Measurements from ENCODE around the gene SERPINI1.

SERPINI1 gene

GRCh38 chr3:167864552-167864874 lies 129.0 kb downstream of the SERPINI1 start:
- DNase-seq, result no peak
- in situ Hi-C loops (cut with HindIII; ENCODE audit: low pct_ligation_motif_present, low pct_unique_long_range_greater_than_20kb, low sequenced_read_pairs), result no loop called here

- DNase-seq, result no peak
- in situ Hi-C loops (cut with HindIII; ENCODE audit: low pct_ligation_motif_present, low pct_unique_long_range_greater_than_20kb, low sequenced_read_pairs), result no loop called here
These were observed 130.8 kb downstream of the SERPINI1 start for GRCh38 chr3:167866331-167866730.

- DNase-seq, result no peak
- in situ Hi-C loops (cut with HindIII; ENCODE audit: low pct_ligation_motif_present, low pct_unique_long_range_greater_than_20kb, low sequenced_read_pairs), result no loop called here
These were observed 132.5 kb downstream of the SERPINI1 start for GRCh38 chr3:167867981-167868380.

GRCh38 chr3:167870181-167870580 lies 134.7 kb downstream of the SERPINI1 start:
- in situ Hi-C loops (cut with HindIII; ENCODE audit: low pct_ligation_motif_present, low pct_unique_long_range_greater_than_20kb, low sequenced_read_pairs), result no loop called here
- DNase-seq, result no peak

GRCh38 chr3:167870759-167871158 lies 135.2 kb downstream of the SERPINI1 start:
- in situ Hi-C loops (cut with HindIII; ENCODE audit: low pct_ligation_motif_present, low pct_unique_long_range_greater_than_20kb, low sequenced_read_pairs), result no loop called here
- no peak for DNase-seq

- DNase-seq, result no peak
- in situ Hi-C loops (cut with HindIII; ENCODE audit: low pct_ligation_motif_present, low pct_unique_long_range_greater_than_20kb, low sequenced_read_pairs), result no loop called here
These were observed 136.5 kb downstream of the SERPINI1 start for GRCh38 chr3:167872032-167872431.

- in situ Hi-C loops (cut with HindIII; ENCODE audit: low pct_ligation_motif_present, low pct_unique_long_range_greater_than_20kb, low sequenced_read_pairs), result no loop called here
These were observed 137.4 kb downstream of the SERPINI1 start for GRCh38 chr3:167872941-167873340.

GRCh38 chr3:167874671-167875372 lies 139.3 kb downstream of the SERPINI1 start:
- in situ Hi-C loops (cut with HindIII; ENCODE audit: low pct_ligation_motif_present, low pct_unique_long_range_greater_than_20kb, low sequenced_read_pairs), result no loop called here
- no peak for DNase-seq

More at GRCh38 chr3:167872941-167873340, 137.4 kb downstream of the SERPINI1 start:
- no peak for DNase-seq
